Measurements from ENCODE around the gene TXNRD3. TPM values are rescaled to one million over a fixed set of nuclear protein-coding genes. Genes with fewer than 3 reads are reported as not detected.

Gene TXNRD3
- total RNA-seq, 1 donor from 2014 or later = 12.7 TPM

GRCh38 chr3:126672340-126672739, 17.4 kb upstream of the TXNRD3 start:
- no peak for DNase-seq (ENCODE audit: low read depth, low spot score)

- DNase-seq (ENCODE audit: low read depth, low spot score) = no peak
Observed at GRCh38 chr3:126671521-126671920, 16.6 kb upstream of the TXNRD3 start.

- DNase-seq (ENCODE audit: low read depth, low spot score) = no peak
Observed at GRCh38 chr3:126668450-126669401, 13.8 kb upstream of the TXNRD3 start.

DNA sequence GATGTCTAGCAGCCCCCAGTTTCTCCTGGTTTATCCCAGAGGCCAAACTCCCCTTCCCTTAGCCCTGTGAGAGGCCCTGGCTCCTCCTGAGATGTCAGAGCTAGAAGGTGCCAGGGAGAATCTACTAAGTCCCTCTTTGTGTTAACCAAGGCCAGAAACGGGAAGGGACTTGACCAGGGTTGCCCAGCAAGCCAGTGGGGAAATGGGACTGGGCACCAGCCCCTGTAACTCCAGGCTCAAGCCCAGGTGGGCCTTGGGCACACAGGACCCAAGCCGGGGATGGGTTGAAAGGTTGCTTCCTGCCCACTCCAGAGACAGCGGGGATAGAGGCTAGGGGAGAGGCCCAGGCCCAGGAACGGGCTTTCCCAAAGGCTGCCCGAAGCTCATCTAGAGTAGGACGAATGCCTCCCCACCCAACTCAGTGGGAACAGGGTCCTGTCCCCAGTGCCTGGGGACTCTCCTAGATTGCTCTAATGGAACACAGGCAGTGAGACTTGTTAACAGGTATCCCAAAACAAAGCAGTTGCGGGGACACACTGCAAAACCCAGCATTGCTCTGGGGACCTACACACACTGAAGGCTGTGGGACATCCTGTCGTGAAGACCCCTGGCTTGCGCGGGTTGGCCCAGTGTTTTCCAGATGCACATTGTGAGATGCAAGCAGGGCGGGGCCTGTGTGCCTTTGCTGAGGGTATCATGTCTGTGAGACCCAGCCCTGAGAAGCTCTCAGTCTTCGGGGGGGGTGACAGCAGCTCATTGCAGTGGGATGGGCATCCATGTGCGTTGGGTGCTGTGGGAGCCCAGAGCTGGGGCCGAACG, 12.9 kb upstream of the TXNRD3 start:
- no peak for DNase-seq (ENCODE audit: low read depth, low spot score)

DNA sequence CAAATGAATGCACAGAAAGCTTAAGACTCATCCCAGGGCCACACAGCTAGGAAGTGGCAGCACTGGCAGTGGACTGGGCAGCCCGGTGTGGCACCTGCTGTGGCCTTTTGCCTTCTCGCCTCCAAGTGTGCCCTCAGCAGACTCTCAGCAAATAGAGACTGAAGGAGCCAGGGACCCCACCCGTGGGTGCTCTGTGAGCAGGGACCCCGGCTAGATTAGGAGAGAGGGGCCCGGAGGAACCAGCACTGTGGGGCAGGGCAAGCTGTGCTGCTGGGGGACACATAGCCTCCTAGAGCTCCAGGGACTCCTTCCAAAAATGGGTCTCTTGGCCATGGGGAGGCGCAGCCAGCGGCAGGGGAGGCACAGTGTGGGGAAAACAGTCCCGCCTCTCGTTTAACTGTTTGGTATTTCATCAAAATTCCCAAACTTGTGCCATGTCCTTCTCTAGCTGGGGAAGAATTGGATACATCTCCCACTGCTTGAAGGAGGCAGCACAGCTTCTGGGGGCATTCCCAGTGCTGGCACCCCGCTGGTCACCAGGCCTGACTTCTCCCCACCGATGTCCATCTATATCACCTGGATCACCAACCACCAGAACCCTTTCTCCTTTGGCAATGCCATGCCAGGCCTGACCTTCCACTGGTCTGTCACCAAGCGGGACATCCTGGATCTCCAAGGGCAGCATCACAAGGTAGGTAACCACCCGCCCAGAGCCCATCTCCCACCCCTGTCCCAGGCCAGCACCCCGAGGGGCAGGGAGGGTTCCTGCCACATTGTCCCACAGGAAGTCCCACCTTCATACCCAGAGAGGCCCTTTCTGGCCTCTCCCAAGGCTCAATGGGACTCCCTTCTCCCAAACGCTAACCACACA, 12.0 kb upstream of the TXNRD3 start:
- DNase-seq (ENCODE audit: low read depth, low spot score) = no peak

DNA sequence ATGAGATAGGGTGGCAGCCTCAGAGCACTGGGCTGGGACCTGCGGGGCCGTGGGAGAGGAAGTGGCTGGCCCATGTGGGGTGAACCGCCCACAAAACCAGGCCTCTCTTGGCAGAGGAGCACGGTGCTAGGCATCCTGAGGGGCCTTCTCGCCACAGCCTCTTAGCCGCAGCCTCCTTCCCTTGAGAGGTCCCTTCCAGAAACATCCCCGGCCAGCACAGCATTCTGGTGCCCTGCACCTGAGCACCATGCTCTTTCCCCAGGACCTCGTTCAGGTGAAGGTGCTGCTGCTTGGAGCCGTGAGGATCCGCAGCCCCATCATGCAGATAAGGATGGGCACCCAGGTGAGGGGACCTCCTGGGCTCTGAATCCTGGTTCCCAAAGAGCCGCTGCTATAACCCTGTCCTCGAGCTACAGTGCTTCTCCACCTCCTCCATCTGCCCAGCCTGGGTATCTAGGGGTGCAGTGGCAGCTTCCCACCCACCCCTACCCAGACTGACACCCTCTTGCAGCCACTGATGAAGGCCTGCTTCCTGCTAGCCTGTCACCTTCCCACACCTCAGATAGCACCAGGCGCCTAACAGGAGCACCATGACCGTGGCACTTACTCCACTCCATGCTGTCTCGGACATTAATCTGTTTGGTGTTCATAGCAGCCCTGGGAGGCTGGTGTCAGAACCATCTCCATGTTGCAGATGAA, 11.2 kb upstream of the TXNRD3 start:
- no peak for DNase-seq (ENCODE audit: low read depth, low spot score)

GRCh38 chr3:126665221-126665936, 10.5 kb upstream of the TXNRD3 start:
- DNase-seq (ENCODE audit: low read depth, low spot score) = no peak

- no peak for DNase-seq (ENCODE audit: low read depth, low spot score)
Observed at GRCh38 chr3:126664591-126665214, 9.8 kb upstream of the TXNRD3 start.

DNA sequence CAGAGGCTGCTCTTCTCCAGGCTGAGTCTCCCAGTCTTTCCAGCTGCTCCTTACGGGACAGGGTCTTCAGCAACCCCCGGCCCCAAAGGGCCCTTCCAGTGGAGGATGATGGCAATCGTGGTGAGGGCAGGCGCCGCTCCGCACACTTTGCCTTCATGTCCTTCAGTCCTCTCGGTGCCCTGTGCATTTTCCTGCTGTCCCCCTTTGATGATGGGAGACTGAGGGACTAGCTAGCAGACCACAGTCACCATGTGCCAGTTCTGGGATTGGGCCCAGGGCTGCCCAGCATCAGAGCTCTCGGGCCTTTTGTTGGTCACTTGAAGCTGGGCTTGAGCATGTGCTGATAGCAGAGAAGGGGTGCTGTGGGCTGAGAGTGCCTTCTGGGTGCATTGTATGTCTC, 8.8 kb upstream of the TXNRD3 start:
- no peak for DNase-seq (ENCODE audit: low read depth, low spot score)

- no peak for DNase-seq (ENCODE audit: low read depth, low spot score)
Observed at GRCh38 chr3:126663257-126663656, 8.3 kb upstream of the TXNRD3 start.

DNA sequence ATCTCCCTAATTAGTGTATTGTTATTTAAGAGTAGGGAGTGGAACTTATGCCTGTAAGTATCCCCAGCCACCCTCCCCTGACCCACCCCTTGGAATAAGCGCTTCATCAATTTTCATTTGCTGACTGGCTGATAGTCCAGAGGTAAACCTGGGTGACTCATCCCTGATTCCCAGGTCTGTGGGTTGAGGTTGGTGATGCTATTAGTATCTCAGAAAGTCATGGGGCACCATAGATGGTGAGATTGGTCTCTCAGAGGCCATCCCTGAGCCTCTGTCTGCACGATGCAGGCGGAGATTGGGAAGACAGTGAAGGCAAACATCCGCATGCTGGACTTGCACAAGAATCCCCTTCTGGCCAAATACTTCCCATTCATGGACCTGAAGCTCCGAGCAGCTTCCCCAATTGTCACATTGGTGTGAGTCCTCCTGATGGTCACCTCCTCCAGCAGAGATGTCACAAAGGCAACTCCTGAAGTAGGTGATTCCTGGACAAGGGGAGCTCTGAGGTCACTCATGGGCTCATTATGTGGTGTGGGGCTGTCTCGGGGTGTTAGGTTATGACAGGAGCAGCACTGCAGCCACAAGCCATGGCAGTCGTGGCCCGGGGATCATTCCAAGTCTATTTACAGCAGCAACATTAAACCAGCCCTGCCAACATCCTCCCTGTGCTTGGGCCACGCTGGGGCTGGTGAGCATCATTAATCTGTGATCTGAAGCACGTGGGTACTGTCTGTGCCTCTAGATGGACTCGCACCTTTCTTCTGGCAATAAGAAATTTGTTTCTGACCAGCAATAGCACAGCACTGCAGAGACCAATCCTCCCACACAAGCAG, 6.8 kb upstream of the TXNRD3 start:
- DNase-seq (ENCODE audit: low read depth, low spot score) = no peak

DNA sequence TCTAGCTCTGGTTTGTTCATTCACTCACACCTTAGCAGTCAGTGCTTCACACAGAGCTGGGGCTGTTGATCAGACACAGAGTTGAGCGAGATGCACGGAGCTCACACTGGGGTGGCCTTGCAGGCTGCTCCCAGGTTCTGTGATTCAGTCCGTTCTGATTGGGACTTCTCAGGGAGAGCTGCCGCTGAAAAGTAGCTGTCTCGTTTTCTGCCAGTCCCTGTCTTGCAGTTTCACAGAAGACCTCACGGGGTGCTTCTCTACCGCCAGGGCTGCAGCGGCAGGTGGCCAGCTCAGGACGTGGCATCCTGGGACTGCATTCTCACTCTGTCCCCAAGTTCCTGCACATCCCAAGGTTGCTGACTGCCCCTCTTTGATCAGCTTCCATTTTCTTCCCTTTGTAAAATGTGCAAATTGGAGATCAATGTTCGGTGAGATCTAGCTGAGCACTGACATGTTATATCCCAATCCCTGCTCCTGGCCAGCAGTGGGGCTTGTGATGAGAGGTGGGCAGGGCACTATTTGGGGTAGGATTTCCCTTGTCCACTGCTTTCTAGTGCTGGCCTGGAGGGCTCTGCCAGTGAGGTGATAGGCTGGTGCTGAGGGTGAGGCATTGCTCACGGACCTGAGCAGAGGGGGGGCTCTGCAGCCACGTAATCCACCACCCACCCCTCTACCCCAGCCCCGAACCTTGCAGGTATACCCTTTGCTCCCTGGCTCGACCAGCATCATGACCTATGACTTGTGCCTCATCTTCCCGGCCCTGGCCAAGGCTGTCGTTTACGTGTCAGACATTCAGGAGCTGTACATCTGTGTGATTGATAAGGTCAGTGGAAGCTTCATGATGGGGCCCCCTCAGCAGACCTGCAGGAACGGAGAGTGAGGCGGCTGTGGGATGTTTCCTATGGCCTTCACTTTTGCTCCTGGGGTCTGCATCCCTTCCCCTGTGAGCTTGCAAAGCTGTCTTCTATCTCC, 5.3 kb upstream of the TXNRD3 start:
- no peak for DNase-seq (ENCODE audit: low read depth, low spot score)

- DNase-seq (ENCODE audit: low read depth, low spot score) = no peak
Observed at GRCh38 chr3:126658584-126658983, 3.7 kb upstream of the TXNRD3 start.

GRCh38 chr3:126657901-126658300, 3.0 kb upstream of the TXNRD3 start:
- DNase-seq (ENCODE audit: low read depth, low spot score) = no peak

DNA sequence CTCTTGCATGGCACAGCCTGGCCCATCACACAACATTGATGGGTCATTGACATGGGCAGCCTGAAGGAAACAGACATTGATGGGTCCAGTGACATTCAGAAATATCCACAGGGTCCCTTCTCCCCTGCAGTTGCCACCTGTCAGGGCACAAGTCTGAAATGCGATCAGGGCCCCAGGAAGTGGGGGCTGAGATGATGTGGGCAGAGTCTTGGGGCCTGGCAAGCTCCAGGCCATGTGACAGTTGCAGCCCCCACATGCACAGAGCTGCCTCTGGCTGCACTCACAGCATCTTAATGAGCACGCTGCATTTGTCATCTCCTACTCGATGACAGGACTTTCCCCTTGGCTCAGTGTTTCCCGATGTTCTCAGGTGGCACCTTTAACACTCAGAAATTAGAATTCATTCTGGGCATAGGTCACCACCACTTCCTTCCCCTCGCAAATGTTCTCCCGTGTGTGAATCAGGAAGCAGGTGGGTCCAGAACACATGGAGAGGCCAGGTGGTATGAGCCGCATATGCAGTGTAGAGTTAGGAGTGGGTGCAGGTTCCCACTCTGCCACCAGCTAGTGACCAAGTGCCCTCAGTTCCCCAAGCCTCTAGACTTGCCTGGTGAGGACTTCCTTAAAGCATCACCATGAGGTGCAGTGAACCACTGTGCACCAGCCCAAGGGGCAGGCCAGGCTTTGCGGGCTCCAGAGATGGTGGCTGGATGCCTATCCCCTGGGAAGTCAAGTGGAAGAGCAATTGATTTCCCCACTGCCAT, 1.6 kb upstream of the TXNRD3 start:
- no peak for DNase-seq (ENCODE audit: low read depth, low spot score)

DNA sequence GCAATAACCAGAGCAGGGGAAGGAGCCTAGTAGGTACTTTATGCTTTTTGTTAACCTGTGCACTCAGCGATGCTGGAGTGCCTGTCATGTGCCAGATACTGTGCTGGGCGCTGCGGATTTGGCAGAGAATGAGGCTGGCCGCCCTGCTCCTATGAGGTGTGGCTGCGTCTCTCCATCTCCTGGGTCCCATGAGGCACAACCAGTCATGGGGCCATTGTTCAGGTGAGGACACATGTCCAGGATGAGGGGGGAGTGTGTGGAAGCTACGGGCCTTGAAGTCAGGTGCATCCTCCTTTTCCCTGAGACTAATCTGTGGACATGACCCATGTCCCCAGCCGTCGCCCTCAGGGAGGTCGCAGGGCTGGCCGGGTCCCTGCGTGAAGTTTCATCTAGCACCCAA, 963 bp upstream of the TXNRD3 start:
- DNase-seq (ENCODE audit: low read depth, low spot score) = no peak

GRCh38 chr3:126649556-126650092, 5.3 kb downstream of the TXNRD3 start:
- no peak for DNase-seq (ENCODE audit: low read depth, low spot score)
